Measurements from ENCODE around the gene KCNC3.

Gene KCNC3

DNA sequence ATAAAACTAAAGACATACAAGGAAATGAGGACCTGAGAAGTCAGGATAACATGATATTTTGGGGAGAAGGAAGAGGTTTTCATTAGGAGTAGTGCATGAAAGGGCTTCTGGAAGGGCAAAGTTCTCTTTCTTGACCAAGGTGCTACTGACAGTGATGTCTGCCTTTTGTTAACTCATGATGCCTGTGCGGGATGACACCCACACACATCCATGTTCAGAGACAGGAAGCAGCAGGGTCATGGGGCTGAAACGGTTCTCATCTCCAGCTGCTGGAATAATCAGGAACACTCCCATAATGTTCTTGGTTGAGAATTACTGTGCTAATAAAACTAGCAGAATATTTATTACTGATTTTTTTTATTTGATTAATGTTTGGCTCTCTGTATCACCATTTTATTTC is 29.1 kb downstream of the KCNC3 start:
- DNase-seq (ENCODE audit: low spot score), result no peak
- H3K4me1 ChIP-seq (ENCODE audit: insufficient read depth, poor library complexity, severe bottlenecking), result peaks cover 3% of the 10 kb centered on the region
- TF ChIP-seq, protein P1, sequence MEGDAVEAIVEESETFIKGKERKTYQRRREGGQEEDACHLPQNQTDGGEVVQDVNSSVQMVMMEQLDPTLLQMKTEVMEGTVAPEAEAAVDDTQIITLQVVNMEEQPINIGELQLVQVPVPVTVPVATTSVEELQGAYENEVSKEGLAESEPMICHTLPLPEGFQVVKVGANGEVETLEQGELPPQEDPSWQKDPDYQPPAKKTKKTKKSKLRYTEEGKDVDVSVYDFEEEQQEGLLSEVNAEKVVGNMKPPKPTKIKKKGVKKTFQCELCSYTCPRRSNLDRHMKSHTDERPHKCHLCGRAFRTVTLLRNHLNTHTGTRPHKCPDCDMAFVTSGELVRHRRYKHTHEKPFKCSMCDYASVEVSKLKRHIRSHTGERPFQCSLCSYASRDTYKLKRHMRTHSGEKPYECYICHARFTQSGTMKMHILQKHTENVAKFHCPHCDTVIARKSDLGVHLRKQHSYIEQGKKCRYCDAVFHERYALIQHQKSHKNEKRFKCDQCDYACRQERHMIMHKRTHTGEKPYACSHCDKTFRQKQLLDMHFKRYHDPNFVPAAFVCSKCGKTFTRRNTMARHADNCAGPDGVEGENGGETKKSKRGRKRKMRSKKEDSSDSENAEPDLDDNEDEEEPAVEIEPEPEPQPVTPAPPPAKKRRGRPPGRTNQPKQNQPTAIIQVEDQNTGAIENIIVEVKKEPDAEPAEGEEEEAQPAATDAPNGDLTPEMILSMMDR (IDR thresholded peaks at IDR 0.05; ENCODE audit: poor library complexity, severe bottlenecking), result no peak
- no peak overlapping the region for H3K4me3 ChIP-seq (ENCODE audit: severe bottlenecking)
- H3K36me3 ChIP-seq (ENCODE audit: low read depth), result no peaks in the 10 kb centered on the region
- H3K27me3 ChIP-seq (ENCODE audit: insufficient read depth, poor library complexity, severe bottlenecking), result no peaks in the 10 kb centered on the region
- no peaks in the 10 kb centered on the region for H3K9me3 ChIP-seq (ENCODE audit: severe bottlenecking)
- no peak overlapping the region for H3K27ac ChIP-seq (ENCODE audit: poor library complexity, severe bottlenecking)
- no peak for ATAC-seq (ENCODE audit: low read depth)

DNA sequence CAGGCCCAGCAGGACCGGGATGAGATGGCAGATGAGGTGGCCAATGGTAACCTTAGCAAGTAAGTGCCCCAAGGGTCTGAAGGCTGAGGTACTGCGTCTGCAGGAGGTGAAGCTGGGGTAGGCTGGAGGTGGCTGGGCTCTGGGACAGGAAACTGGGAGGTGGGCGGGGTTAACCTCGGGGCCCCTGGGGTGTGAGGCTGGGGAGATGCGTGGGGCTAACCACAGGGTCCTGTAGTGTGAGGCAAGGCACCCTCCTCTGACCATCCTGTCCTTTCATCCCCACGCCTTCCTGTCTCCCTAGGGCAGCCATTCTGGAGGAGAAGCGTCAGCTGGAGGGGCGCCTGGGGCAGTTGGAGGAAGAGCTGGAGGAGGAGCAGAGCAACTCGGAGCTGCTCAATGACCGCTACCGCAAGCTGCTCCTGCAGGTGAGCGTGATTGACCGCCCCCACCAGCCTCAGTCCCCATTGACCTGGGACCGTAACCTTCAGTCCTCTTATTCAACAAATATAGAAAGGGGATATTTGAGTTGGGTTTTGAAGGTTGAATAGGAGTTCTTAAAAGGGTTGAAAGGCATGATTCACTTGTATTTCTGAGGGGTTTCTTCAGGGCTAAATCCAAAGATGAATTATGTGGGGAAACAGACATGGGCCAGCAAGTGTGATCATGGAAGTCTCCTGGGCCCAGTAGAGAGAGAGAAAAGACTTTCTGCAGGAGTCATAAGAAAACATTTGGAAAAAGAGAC is 35.7 kb downstream of the KCNC3 start:
- ATAC-seq (ENCODE audit: low read depth) (no peak), DNase-seq (ENCODE audit: low spot score) (no peak)
- Histone ChIP-seq H3K4me1 (ENCODE audit: insufficient read depth, poor library complexity, severe bottlenecking) (no peaks in the 10 kb centered on the region), H3K4me3 (ENCODE audit: severe bottlenecking) (no peak overlapping the region), H3K27me3 (ENCODE audit: insufficient read depth, poor library complexity, severe bottlenecking) (no peaks in the 10 kb centered on the region), H3K36me3 (ENCODE audit: low read depth) (no peaks in the 10 kb centered on the region), H3K9me3 (ENCODE audit: severe bottlenecking) (no peaks in the 10 kb centered on the region), H3K27ac (ENCODE audit: poor library complexity, severe bottlenecking) (no peak overlapping the region)
- TF ChIP-seq, protein P1 (IDR thresholded peaks at IDR 0.05; ENCODE audit: poor library complexity, severe bottlenecking), result no peak

DNA sequence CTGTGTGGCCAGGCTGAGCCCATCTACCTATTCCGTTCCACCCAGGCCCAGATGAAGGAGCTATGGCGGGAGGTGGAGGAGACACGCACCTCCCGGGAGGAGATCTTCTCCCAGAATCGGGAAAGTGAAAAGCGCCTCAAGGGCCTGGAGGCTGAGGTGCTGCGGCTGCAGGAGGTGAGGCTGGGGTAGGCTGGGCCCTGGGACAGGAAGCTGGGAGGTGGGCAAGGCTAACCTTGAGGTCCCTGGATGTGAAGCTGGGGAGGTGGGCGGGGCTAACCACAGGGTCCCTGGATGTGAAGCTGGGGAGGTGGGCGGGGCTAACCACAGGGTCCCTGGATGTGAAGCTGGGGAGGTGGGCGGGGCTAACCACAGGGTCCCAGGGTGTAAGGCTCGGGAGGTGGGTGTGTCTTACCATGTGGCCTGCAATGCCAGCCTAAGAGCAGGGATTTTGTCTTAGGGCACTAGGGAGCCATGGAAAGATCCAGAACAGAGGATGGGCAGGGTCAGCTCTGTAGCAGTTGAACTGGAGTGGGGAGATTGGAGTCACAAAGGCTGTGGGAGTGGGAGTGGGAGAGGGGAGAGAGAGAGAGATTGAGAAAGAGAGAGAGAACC is 36.9 kb downstream of the KCNC3 start:
- Histone ChIP-seq H3K4me1 (ENCODE audit: insufficient read depth, poor library complexity, severe bottlenecking) (no peaks in the 10 kb centered on the region), H3K36me3 (ENCODE audit: low read depth) (no peaks in the 10 kb centered on the region), H3K27me3 (ENCODE audit: insufficient read depth, poor library complexity, severe bottlenecking) (no peaks in the 10 kb centered on the region), H3K9me3 (ENCODE audit: severe bottlenecking) (no peaks in the 10 kb centered on the region), H3K4me3 (ENCODE audit: severe bottlenecking) (no peak overlapping the region), H3K27ac (ENCODE audit: poor library complexity, severe bottlenecking) (no peak overlapping the region)
- no peak for DNase-seq (ENCODE audit: low spot score)
- TF ChIP-seq, protein P1 (IDR thresholded peaks at IDR 0.05; ENCODE audit: poor library complexity, severe bottlenecking), result no peak
- ATAC-seq (ENCODE audit: low read depth), result no peak

DNA sequence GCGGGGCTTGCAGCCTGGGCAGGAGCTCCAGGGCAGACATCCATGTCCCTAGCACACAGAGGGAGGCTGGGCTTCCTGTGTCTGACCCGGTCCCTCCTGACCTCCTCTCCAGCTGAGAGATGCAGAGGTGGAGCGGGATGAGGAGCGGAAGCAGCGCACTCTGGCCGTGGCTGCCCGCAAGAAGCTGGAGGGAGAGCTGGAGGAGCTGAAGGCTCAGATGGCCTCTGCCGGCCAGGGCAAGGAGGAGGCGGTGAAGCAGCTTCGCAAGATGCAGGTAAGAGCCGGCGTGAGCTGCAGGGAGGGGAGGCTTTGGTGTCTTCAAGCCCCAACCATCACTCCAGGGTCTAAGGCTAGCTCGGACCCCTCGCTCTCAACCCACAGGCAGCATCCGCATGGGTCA is 38.4 kb downstream of the KCNC3 start:
- Histone ChIP-seq H3K27ac (ENCODE audit: poor library complexity, severe bottlenecking) (no peak overlapping the region), H3K27me3 (ENCODE audit: insufficient read depth, poor library complexity, severe bottlenecking) (no peaks in the 10 kb centered on the region), H3K36me3 (ENCODE audit: low read depth) (no peaks in the 10 kb centered on the region), H3K4me3 (ENCODE audit: severe bottlenecking) (no peak overlapping the region), H3K9me3 (ENCODE audit: severe bottlenecking) (peaks cover 4% of the 10 kb centered on the region), H3K4me1 (ENCODE audit: insufficient read depth, poor library complexity, severe bottlenecking) (no peaks in the 10 kb centered on the region)
- DNase-seq (ENCODE audit: low spot score), result no peak
- TF ChIP-seq, protein P1 (IDR thresholded peaks at IDR 0.05; ENCODE audit: poor library complexity, severe bottlenecking), result no peak
- ATAC-seq (ENCODE audit: low read depth), result no peak

DNA sequence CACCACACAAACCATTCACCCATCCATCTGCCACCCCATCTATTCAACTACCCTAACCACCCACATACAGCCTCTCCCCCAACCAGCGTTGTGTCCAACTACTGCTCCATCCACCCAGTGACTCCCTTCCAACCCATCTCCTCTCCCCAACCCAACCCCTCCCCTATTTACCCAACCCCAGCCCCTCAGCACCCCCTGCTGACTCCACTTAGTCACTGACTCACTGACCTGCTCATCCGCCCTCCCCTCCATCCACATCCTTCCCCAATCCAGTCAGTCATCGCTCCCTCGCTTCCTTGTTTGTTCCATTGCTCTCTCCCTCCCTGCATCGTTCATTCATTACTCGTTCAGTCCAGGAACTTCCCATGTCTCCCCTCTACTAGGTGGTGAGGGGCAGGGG is 39.2 kb downstream of the KCNC3 start:
- Histone ChIP-seq H3K27me3 (ENCODE audit: insufficient read depth, poor library complexity, severe bottlenecking) (no peaks in the 10 kb centered on the region), H3K27ac (ENCODE audit: poor library complexity, severe bottlenecking) (no peak overlapping the region), H3K4me3 (ENCODE audit: severe bottlenecking) (no peak overlapping the region), H3K36me3 (ENCODE audit: low read depth) (no peaks in the 10 kb centered on the region), H3K9me3 (ENCODE audit: severe bottlenecking) (peaks cover 4% of the 10 kb centered on the region), H3K4me1 (ENCODE audit: insufficient read depth, poor library complexity, severe bottlenecking) (no peaks in the 10 kb centered on the region)
- ATAC-seq (ENCODE audit: low read depth) (no peak), DNase-seq (ENCODE audit: low spot score) (no peak)
- TF ChIP-seq, protein P1 (IDR thresholded peaks at IDR 0.05; ENCODE audit: poor library complexity, severe bottlenecking), result no peak
